ENCODE results near the gene PEAK1.

The PEAK1 gene

DNA sequence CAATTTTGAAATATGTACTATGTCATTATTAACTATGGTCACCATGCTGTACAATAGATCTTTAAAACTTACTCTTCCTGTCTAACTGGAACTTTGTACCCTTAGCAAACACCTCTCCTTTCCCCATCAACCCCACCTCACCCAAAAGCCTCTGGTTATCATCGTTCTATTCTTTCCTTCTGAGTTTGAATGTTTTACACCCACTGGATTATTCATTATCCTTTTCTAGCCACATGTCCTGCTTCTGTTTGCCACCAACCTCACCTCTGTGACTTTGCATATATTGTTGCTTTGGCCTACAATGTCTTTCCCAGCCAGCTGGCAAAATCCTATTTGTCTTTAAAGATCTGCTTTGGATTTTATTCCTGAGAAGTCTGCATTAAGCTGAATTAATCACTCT, 246.4 kb downstream of the PEAK1 start:
- TF ChIP-seq CTCF (conservative IDR thresholded peaks at IDR 0.05; ENCODE audit: low read depth, low read length) = no peak
- Histone ChIP-seq H3K36me3 (ENCODE audit: insufficient read depth) (no peaks in the 10 kb centered on the region), H2AFZ (ENCODE audit: low read depth) (no peak overlapping the region), H3K27me3 (ENCODE audit: insufficient read depth, low read depth) (no peaks in the 10 kb centered on the region), H3K79me2 (ENCODE audit: insufficient read depth, low read depth) (no peaks in the 10 kb centered on the region), H3K9ac (no peak overlapping the region), H3K4me3 (IDR thresholded peaks at IDR 0.05; ENCODE audit: insufficient read depth, low read depth, low read length) (no peak overlapping the region), H3K4me1 (ENCODE audit: low read depth, poor library complexity, severe bottlenecking) (no peaks in the 10 kb centered on the region), H3K27ac (no peak overlapping the region), H3K4me2 (no peak overlapping the region), H4K20me1 (ENCODE audit: insufficient read depth) (no peaks in the 10 kb centered on the region)

- H3K4me1 ChIP-seq (ENCODE audit: low read depth, poor library complexity, severe bottlenecking) = no peaks in the 10 kb centered on the region
- no peak overlapping the region for H2AFZ ChIP-seq (ENCODE audit: low read depth)
- no peaks in the 10 kb centered on the region for H3K79me2 ChIP-seq (ENCODE audit: insufficient read depth, low read depth)
- H3K4me3 ChIP-seq (IDR thresholded peaks at IDR 0.05; ENCODE audit: insufficient read depth, low read depth, low read length) = no peak overlapping the region
- no peaks in the 10 kb centered on the region for H3K27me3 ChIP-seq (ENCODE audit: insufficient read depth, low read depth)
- no peaks in the 10 kb centered on the region for H4K20me1 ChIP-seq (ENCODE audit: insufficient read depth)
- H3K36me3 ChIP-seq (ENCODE audit: insufficient read depth) = no peaks in the 10 kb centered on the region
- no peak overlapping the region for H3K4me2 ChIP-seq
- no peak overlapping the region for H3K9ac ChIP-seq
- H3K27ac ChIP-seq = no peak overlapping the region
- TF ChIP-seq CTCF (conservative IDR thresholded peaks at IDR 0.05; ENCODE audit: low read depth, low read length) = no peak
Measured at GRCh38 chr15:77171221-77171967, 248.5 kb downstream of the PEAK1 start.

DNA sequence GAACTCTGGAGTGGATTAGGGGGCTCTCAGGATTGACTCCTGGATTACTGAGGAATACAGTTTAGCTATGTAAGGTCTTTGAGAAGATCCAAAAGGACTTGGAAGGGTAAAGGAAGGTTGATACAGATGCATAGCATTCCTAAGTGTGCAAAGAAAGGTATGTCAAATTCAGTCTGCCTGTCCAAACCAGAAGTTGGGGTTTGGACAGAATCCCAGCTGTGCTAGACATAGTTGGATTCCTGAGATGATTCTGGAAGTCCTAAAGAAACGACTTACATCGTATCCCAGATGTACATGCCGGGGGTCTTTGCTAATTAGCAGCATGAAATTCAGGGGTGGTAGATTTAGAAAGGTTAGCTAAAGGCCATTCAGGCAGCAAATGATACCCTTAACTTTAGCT, 251.3 kb downstream of the PEAK1 start:
- no peak overlapping the region for H2AFZ ChIP-seq (ENCODE audit: low read depth)
- H3K79me2 ChIP-seq (ENCODE audit: insufficient read depth, low read depth) = no peaks in the 10 kb centered on the region
- no peaks in the 10 kb centered on the region for H4K20me1 ChIP-seq (ENCODE audit: insufficient read depth)
- no peaks in the 10 kb centered on the region for H3K4me1 ChIP-seq (ENCODE audit: low read depth, poor library complexity, severe bottlenecking)
- TF ChIP-seq CTCF (conservative IDR thresholded peaks at IDR 0.05; ENCODE audit: low read depth, low read length) = no peak
- H3K27ac ChIP-seq = no peak overlapping the region
- H3K9ac ChIP-seq = no peak overlapping the region
- H3K36me3 ChIP-seq (ENCODE audit: insufficient read depth) = no peaks in the 10 kb centered on the region
- no peak overlapping the region for H3K4me2 ChIP-seq
- no peak overlapping the region for H3K4me3 ChIP-seq (IDR thresholded peaks at IDR 0.05; ENCODE audit: insufficient read depth, low read depth, low read length)
- no peaks in the 10 kb centered on the region for H3K27me3 ChIP-seq (ENCODE audit: insufficient read depth, low read depth)

DNA sequence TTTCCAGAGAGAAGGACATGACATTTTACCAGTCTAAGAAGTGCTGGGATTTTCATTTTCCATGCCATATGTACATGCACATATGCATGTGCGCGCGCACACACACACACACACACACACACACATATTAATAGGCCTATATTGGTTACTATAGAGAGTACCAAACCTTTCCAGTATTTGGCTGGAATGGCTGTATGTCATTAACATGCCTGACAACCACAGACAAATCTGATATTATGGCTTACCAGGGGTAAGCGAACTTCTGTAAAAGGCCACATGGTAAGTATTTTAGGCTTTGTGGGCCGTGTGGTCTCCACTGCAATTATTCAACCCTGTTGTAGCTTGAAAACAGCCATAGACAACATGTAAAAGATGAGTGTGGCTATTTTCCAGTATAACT, 251.8 kb downstream of the PEAK1 start:
- Histone ChIP-seq H3K36me3 (ENCODE audit: insufficient read depth) (no peaks in the 10 kb centered on the region), H3K4me1 (ENCODE audit: low read depth, poor library complexity, severe bottlenecking) (no peaks in the 10 kb centered on the region), H3K27me3 (ENCODE audit: insufficient read depth, low read depth) (no peaks in the 10 kb centered on the region), H4K20me1 (ENCODE audit: insufficient read depth) (no peaks in the 10 kb centered on the region), H2AFZ (ENCODE audit: low read depth) (no peak overlapping the region), H3K9ac (no peak overlapping the region), H3K27ac (no peak overlapping the region), H3K4me2 (no peak overlapping the region), H3K4me3 (IDR thresholded peaks at IDR 0.05; ENCODE audit: insufficient read depth, low read depth, low read length) (no peak overlapping the region), H3K79me2 (ENCODE audit: insufficient read depth, low read depth) (no peaks in the 10 kb centered on the region)
- no peak for TF ChIP-seq CTCF (conservative IDR thresholded peaks at IDR 0.05; ENCODE audit: low read depth, low read length)

Data from KMS-11 (cell line).